GM19025 (cell line): ENCODE data around the gene ASB5.

Experiments
- ATAC-seq: cut with Tn5 transposase; IDR thresholded peaks from one replicate; pipeline ENCODE4 v1.9.1; 2021; ENCODE audit warnings: mild to moderate bottlenecking, low read depth, moderate library complexity; ENCODE audit not compliant: unreplicated experiment

Gene ASB5

GRCh38 chr4:176186067-176186466 lies 83.0 kb downstream of the ASB5 start:
- no peak for ATAC-seq

DNA sequence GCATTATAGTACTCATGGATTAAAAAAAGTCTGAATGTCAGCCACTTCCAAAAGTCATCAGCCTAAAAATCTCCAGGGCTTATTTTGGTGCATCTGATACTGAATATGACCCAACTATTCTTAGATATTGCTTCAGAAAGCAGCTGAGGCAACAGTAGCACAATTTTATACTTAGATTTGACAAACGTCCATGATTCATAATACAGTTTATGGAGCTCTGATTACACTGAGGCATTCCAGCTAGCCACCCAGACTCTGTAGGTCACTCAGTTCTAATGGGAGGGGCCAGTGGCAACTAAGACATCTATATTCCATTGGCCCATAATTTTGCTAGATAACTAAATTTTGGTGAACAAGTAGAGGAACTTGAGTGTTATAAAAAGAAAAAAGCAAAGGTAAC lies 84.0 kb downstream of the ASB5 start:
- no peak for ATAC-seq
